D721Med (cell line): ENCODE data around the gene GSTM1.

Source experiments
- DNase-seq: peaks from one replicate; pipeline ENCODE4 v3.0.0; 2011; ENCODE audit warnings: low spot score; ENCODE audit not compliant: insufficient read length
- FAIRE-seq: peaks from 2 replicates; lab custom pipeline; 2011; peaks lifted over from hg19 to GRCh38; lab: Jason Lieb, UNC
- CTCF ChIP-seq: IDR thresholded peaks from 2 replicates; pipeline ENCODE4 v1.5.1; 2012; ENCODE audit warnings: mild to moderate bottlenecking, control low read depth; ENCODE audit not compliant: insufficient read depth; ENCODE audit errors: missing control alignments

Gene GSTM1

GRCh38 chr1:109642626-109643025 is 45.0 kb upstream of the GSTM1 start:
- no peak for TF ChIP-seq CTCF
- DNase-seq (no peak), FAIRE-seq (no peak)

- DNase-seq: no peak
- TF ChIP-seq CTCF: peak; percentile 72
- FAIRE-seq: no peak
Observed at GRCh38 chr1:109643385-109644230, 44.0 kb upstream of the GSTM1 start.

- TF ChIP-seq CTCF: no peak
- FAIRE-seq (no peak), DNase-seq (no peak)
Observed at GRCh38 chr1:109644670-109645069, 42.9 kb upstream of the GSTM1 start.

GRCh38 chr1:109649491-109649914 is 38.1 kb upstream of the GSTM1 start:
- FAIRE-seq: no peak
- peak; percentile 75 for TF ChIP-seq CTCF
- DNase-seq: no peak

GRCh38 chr1:109650609-109651008 is 37.0 kb upstream of the GSTM1 start:
- DNase-seq (no peak), FAIRE-seq (no peak)
- TF ChIP-seq CTCF: no peak

GRCh38 chr1:109652402-109652801 is 35.2 kb upstream of the GSTM1 start:
- no peak for TF ChIP-seq CTCF
- FAIRE-seq (no peak), DNase-seq (no peak)

GRCh38 chr1:109653306-109653705 is 34.3 kb upstream of the GSTM1 start:
- no peak for DNase-seq
- FAIRE-seq: no peak
- TF ChIP-seq CTCF: no peak
